ENCODE data around the gene SMPX.

Gene SMPX

DNA sequence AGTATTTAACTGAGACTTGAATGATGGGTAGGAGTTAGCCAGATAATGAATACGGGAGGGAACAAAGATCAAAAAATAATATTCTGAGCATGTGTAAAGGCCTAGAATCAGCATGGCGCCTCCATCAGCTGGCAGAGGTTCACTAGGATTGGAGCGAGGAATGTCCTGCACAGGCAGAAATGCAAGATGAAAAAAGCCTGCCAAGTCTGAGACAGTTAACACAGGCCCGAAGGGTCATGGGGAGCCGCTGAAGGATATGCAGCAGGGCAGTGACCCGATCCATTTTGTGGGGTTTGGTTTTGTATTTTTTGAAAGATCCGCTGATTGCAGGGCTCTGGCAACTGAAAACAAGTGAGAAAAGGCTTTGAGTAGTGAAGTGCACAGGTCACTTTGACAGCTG is 40.1 kb downstream of the SMPX start:
- no peak overlapping the region for H3K4me3 ChIP-seq (ENCODE audit: low read depth, low read length)
- DNase-seq (ENCODE audit: low read depth), result no peak
- TF ChIP-seq, protein P1, sequence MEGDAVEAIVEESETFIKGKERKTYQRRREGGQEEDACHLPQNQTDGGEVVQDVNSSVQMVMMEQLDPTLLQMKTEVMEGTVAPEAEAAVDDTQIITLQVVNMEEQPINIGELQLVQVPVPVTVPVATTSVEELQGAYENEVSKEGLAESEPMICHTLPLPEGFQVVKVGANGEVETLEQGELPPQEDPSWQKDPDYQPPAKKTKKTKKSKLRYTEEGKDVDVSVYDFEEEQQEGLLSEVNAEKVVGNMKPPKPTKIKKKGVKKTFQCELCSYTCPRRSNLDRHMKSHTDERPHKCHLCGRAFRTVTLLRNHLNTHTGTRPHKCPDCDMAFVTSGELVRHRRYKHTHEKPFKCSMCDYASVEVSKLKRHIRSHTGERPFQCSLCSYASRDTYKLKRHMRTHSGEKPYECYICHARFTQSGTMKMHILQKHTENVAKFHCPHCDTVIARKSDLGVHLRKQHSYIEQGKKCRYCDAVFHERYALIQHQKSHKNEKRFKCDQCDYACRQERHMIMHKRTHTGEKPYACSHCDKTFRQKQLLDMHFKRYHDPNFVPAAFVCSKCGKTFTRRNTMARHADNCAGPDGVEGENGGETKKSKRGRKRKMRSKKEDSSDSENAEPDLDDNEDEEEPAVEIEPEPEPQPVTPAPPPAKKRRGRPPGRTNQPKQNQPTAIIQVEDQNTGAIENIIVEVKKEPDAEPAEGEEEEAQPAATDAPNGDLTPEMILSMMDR (IDR thresholded peaks at IDR 0.05; ENCODE audit: control insufficient read depth, extremely low read depth, insufficient read depth), result no peak

GRCh38 chrX:21715825-21716224 is 42.1 kb downstream of the SMPX start:
- no peak for DNase-seq (ENCODE audit: low read depth)
- H3K4me3 ChIP-seq (ENCODE audit: low read depth, low read length), result no peak overlapping the region
- TF ChIP-seq, protein P1 (IDR thresholded peaks at IDR 0.05; ENCODE audit: control insufficient read depth, extremely low read depth, insufficient read depth), result no peak

DNA sequence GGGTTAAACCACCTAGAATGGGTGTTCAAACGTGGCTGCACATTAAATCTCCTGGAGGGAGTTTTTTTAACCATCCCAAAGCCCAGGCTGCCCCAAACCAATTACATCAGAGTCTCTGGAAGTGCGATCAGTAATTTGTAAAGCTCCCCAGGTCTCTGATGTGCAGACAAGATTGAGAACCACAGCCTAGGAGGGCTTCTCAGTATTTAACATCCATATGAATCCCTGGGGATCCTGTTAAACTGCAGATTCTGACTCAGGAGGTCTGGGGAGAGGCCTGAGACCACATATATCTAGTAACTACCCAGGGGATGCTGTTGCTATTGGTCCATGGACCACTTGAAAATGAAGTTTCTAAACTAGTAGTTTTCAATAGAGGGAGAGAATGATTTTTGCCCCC is 42.6 kb downstream of the SMPX start:
- H3K4me3 ChIP-seq (ENCODE audit: low read depth, low read length), result no peak overlapping the region
- TF ChIP-seq, protein P1 (IDR thresholded peaks at IDR 0.05; ENCODE audit: control insufficient read depth, extremely low read depth, insufficient read depth), result no peak
- no peak for DNase-seq (ENCODE audit: low read depth)

DNA sequence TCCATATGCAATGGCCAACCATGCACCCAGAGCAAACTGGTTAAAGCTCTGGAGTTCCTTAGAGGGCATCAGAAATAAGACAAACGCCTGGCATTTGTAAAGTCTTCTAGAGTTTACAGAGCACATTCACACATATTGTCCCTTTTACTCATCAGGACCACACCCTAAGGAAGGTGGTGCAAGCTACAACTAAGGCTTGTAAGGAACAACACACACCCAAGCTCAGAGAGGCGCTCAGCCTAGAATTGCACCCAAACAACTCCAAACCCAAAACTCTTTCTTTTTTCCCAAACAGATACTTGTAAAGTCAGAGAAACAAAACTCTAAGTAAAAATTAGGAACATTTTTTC is 46.1 kb downstream of the SMPX start:
- TF ChIP-seq, protein P1 (IDR thresholded peaks at IDR 0.05; ENCODE audit: control insufficient read depth, extremely low read depth, insufficient read depth), result no peak
- no peak for DNase-seq (ENCODE audit: low read depth)
- H3K4me3 ChIP-seq (ENCODE audit: low read depth, low read length), result no peak overlapping the region

- no peak overlapping the region for H3K4me3 ChIP-seq (ENCODE audit: low read depth, low read length)
- no peak for DNase-seq (ENCODE audit: low read depth)
- TF ChIP-seq, protein P1 (IDR thresholded peaks at IDR 0.05; ENCODE audit: control insufficient read depth, extremely low read depth, insufficient read depth), result no peak
Measured at GRCh38 chrX:21711129-21711847, 46.6 kb downstream of the SMPX start.

DNA sequence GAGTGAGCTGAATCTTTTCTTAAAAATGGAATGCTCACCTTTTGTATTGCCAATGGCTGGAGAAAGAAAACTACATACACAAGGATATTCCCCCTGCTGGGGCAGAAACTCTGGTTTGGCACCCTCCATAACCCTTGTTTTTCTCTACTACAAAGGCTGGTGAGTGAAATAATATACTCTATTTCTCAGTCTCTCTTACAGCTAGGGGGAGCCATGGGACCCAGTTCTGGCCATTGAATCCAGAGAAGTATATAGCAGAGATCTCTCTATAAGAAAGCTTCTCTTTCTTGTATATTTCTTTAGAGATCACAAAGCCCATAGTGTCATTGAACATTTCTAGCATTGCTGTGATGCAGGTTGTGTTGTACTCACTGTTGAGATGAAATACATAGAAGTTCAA is 49.8 kb downstream of the SMPX start:
- TF ChIP-seq, protein P1 (IDR thresholded peaks at IDR 0.05; ENCODE audit: control insufficient read depth, extremely low read depth, insufficient read depth), result no peak
- DNase-seq (ENCODE audit: low read depth), result no peak
- H3K4me3 ChIP-seq (ENCODE audit: low read depth, low read length), result no peak overlapping the region

DNA sequence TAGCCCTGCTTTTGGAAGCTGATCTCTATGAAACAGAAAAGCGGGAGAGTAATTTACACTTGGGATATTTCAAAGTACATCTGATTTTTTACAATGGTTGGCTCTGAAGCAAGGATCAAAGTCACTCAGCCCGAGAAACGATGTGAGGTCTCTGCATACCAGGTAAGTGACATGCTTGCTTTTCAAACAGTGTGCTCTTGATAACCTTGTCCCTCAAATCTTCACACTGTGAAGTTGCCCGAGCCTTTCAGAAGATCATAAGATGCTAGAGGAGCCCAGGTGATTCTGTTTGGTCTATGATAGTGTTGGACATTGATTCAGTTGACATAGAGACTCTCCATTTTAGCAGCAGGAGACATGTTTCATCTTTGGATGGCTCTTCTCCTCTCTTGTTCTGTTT is 52.7 kb downstream of the SMPX start:
- no peak for DNase-seq (ENCODE audit: low read depth)
- TF ChIP-seq, protein P1 (IDR thresholded peaks at IDR 0.05; ENCODE audit: control insufficient read depth, extremely low read depth, insufficient read depth), result no peak
- no peak overlapping the region for H3K4me3 ChIP-seq (ENCODE audit: low read depth, low read length)
